KBM-7 (cell line): ENCODE data around the gene TEAD4.
A peak's percentile ranks its signal among the peaks of the same experiment; 100 is the strongest.

Experiments
- DNase-seq: peaks from one replicate; pipeline ENCODE4 v3.0.0-alpha.2; 2015
- in situ Hi-C: fragments of 300-500 bp; cut with MboI; formaldehyde crosslinking; loops from 2 replicates; pipeline ENCODE4 v1.14.3; 2020; ENCODE audit warnings: low sequenced_read_pairs, low pct_unique_long_range_greater_than_20kb, mixed read lengths

The TEAD4 gene

GRCh38 chr12:2959192-2959504, at the start of gene TEAD4:
Gene TEAD4 (plus strand): TSS chr12:2959397.
- DNase-seq, result no peak
- in situ Hi-C loops, result no loop called here

- DNase-seq, result no peak
- in situ Hi-C loops, result no loop called here
These were observed 47.0 kb upstream of the TEAD4 start for GRCh38 chr12:2912216-2912575.

- no peak for DNase-seq
- in situ Hi-C loops, result no loop called here
These were observed 39.9 kb upstream of the TEAD4 start for GRCh38 chr12:2919249-2919648.

- no peak for DNase-seq
- in situ Hi-C loops, result no loop called here
These were observed 36.9 kb upstream of the TEAD4 start for GRCh38 chr12:2922329-2922728.

- DNase-seq, result no peak
- in situ Hi-C loops, result no loop called here
These were observed 36.1 kb upstream of the TEAD4 start for GRCh38 chr12:2923057-2923456.

- DNase-seq, result no peak
- in situ Hi-C loops, result no loop called here
These were observed 35.2 kb upstream of the TEAD4 start for GRCh38 chr12:2924019-2924418.

GRCh38 chr12:2925322-2925995, 33.7 kb upstream of the TEAD4 start:
- in situ Hi-C loops, result no loop called here

GRCh38 chr12:2930865-2931264, 28.3 kb upstream of the TEAD4 start:
- DNase-seq, result no peak
- in situ Hi-C loops, result no loop called here

More at GRCh38 chr12:2925322-2925995, 33.7 kb upstream of the TEAD4 start:
- DNase-seq, result no peak

GRCh38 chr12:2933586-2933985, 25.6 kb upstream of the TEAD4 start:
- DNase-seq, result no peak

GRCh38 chr12:2934371-2934770, 24.8 kb upstream of the TEAD4 start:
- in situ Hi-C loops, result no loop called here
- no peak for DNase-seq

More at GRCh38 chr12:2933586-2933985, 25.6 kb upstream of the TEAD4 start:
- in situ Hi-C loops, result no loop called here

- in situ Hi-C loops, result no loop called here
- no peak for DNase-seq
These were observed 22.9 kb upstream of the TEAD4 start for GRCh38 chr12:2936301-2936700.

- no peak for DNase-seq
- in situ Hi-C loops, result no loop called here
These were observed 21.7 kb upstream of the TEAD4 start for GRCh38 chr12:2937500-2937899.

GRCh38 chr12:2939191-2939590, 20.0 kb upstream of the TEAD4 start:
- in situ Hi-C loops, result no loop called here
- DNase-seq, result no peak

- in situ Hi-C loops, result no loop called here
- no peak for DNase-seq
These were observed 18.6 kb upstream of the TEAD4 start for GRCh38 chr12:2940564-2940963.

GRCh38 chr12:2941524-2941923, 17.7 kb upstream of the TEAD4 start:
- in situ Hi-C loops, result no loop called here
- DNase-seq, result no peak

- in situ Hi-C loops, result no loop called here
- peak; percentile 48 for DNase-seq
These were observed 14.7 kb upstream of the TEAD4 start for GRCh38 chr12:2944401-2945047.

- in situ Hi-C loops, result no loop called here
- DNase-seq, result no peak
These were observed 9.8 kb upstream of the TEAD4 start for GRCh38 chr12:2949411-2949810.

- in situ Hi-C loops, result no loop called here
- no peak for DNase-seq
These were observed 3.3 kb upstream of the TEAD4 start for GRCh38 chr12:2955888-2956287.

GRCh38 chr12:2957816-2958431, 1.3 kb upstream of the TEAD4 start:
- no peak for DNase-seq
- in situ Hi-C loops, result no loop called here

- peak; percentile 74 for DNase-seq
- in situ Hi-C loops, result no loop called here
These were observed 585 bp upstream of the TEAD4 start for GRCh38 chr12:2958432-2959191.
